ENCODE data around the gene GJA3. TPM values are rescaled to one million over a fixed set of nuclear protein-coding genes. Genes with fewer than 3 reads are reported as not detected.
A peak's percentile ranks its signal among the peaks of the same experiment; 100 is the strongest.

The GJA3 gene
- not detected for total RNA-seq

DNA sequence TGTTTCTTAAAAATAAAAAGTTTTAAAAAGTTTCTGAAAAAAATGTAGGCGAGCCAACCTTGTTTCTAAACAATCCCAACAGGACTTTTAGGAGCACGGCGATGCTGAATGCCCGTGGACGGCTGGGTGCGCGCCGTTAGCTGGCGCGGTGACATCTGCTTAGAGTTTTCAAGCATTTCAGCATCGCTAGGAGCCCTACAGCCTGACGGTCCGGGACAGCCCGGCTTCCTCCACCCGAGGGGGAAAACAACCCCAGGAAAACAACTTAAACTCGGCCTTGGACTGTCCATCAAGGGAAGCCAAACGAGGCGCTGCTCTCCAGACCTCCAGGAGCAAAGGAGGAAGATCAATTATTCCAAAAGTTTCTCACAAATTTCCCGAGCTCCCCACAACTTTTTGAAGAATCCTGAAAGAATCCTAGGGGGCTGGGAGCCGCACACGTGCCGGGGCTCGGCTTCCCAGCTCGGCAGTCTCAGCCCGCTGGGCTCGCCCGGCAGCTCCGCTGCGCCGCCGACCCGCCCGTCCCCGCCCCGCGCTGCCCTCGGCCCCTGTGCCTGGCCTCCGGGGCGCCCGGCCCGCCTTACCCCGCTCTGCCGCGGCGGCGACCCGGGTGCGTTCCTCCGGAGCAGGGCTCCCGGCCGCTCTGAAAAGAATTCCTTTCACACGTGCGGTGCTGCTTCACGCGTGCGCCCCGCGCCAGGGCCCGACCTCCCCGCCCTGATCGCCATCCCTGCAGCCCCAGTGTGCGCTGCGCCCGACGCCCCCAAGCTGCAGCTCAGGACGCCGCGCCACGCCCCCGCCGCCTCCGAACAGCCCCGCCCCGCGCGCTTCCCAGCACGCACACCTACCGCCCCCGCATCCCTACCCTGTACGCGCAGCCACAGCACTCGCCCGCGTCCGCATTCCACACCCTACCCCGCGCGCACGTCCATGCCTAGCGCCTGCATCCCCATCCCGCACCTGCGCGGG, at the start of gene GJA3:
GJA3 (minus strand) TSS at position 747 of the 969 bp plus-strand sequence. CDS start 17,764 bp downstream, outside the sequence.
- intact Hi-C loops (cut with DNase I; ENCODE audit: low total_unique reads) (loop anchor here (5.0 kb wide), 1 partner anchor 178 kb away; no protein-coding TSS in a partner anchor), in situ Hi-C loops (cut with MboI; ENCODE audit: low sequenced_read_pairs in 4 of 4) (loop anchor here in 1 of 4 donors (25.0 kb wide), 1 partner anchor 173 kb away; no protein-coding TSS in a partner anchor)
- Histone ChIP-seq H3K4me3 (peak within 1 kb of the TSS in 3 of 4 donors; percentile 32 to 40 (median 34)), H3K9me3 (no peaks in the 10 kb centered on the region), H3K27ac (no peak within 1 kb of the TSS), H3K27me3 (peaks cover 69 to 72% (median 70%) of the 10 kb centered on the region in 3 donors), H3K36me3 (no peaks in the 10 kb centered on the region), H3K4me1 (no peaks in the 10 kb centered on the region)
- DNase-seq: no peak
- no peak for TF ChIP-seq POLR2A (IDR thresholded peaks at IDR 0.05)
- TF ChIP-seq, protein P1, sequence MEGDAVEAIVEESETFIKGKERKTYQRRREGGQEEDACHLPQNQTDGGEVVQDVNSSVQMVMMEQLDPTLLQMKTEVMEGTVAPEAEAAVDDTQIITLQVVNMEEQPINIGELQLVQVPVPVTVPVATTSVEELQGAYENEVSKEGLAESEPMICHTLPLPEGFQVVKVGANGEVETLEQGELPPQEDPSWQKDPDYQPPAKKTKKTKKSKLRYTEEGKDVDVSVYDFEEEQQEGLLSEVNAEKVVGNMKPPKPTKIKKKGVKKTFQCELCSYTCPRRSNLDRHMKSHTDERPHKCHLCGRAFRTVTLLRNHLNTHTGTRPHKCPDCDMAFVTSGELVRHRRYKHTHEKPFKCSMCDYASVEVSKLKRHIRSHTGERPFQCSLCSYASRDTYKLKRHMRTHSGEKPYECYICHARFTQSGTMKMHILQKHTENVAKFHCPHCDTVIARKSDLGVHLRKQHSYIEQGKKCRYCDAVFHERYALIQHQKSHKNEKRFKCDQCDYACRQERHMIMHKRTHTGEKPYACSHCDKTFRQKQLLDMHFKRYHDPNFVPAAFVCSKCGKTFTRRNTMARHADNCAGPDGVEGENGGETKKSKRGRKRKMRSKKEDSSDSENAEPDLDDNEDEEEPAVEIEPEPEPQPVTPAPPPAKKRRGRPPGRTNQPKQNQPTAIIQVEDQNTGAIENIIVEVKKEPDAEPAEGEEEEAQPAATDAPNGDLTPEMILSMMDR (IDR thresholded peaks at IDR 0.05 in 4 of 5, conservative IDR thresholded peaks at IDR 0.05 in 1 of 5): no peak
- no peak for ATAC-seq

DNA sequence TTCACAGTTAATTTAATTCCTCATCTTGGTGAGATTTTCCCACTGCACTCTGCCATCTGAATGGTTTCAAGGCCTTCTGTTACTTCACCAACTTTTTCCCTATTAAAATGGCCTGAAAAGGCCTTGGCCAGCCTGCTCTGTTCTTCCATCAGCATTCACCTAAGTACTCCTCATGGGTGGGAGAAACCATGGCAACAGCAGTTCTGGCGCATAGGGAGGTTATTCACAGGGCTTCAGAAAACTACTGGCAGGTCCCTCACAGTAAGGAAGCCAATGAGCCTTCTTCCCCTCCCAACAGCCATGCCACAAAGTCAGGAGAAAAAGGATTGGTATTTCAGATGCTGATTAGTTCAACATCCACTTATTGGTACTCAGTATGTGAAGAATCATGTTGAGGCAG, 49.1 kb upstream of the GJA3 start:
- TF ChIP-seq, protein P1 (IDR thresholded peaks at IDR 0.05 in 4 of 5, conservative IDR thresholded peaks at IDR 0.05 in 1 of 5): no peak
- TF ChIP-seq POLR2A (IDR thresholded peaks at IDR 0.05): no peak
- intact Hi-C loops (cut with DNase I; ENCODE audit: low total_unique reads): no loop called here
- no peaks in the 10 kb centered on the region for H3K36me3 ChIP-seq
- H3K27ac ChIP-seq: no peak overlapping the region
- ATAC-seq: no peak
- peaks cover 0 to 4% (median 0%) of the 10 kb centered on the region in 3 donors for H3K27me3 ChIP-seq
- H3K4me3 ChIP-seq: no peak overlapping the region
- no peaks in the 10 kb centered on the region for H3K4me1 ChIP-seq
- in situ Hi-C loops (cut with MboI; ENCODE audit: low sequenced_read_pairs in 4 of 4): no loop called here
- no peaks in the 10 kb centered on the region for H3K9me3 ChIP-seq
- no peak for DNase-seq

DNA sequence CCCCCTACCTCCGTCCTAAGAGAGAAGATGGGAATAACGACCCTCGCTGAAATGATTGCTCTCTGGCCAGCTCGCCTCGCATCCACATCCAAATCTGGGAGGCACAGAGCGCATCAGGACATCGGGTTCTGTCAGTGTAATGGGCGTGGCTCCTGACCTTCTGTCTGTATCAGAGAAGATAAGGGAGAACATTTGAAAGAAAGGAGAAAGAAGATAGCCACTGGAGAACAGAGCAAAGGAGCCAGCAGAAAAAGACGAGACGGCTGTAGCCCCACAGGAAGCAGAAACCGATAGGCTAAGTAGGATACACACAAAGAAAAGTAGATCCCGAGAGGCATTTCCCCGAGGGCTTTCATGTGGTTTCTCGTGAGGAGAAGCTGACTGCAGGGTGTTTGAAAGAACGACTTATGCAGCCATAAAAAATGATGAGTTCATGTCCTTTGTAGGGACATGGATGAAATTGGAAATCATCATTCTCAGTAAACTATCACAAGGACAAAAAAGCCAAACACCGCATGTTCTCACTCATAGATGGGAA, 45.9 kb upstream of the GJA3 start:
- Histone ChIP-seq H3K4me1 (no peaks in the 10 kb centered on the region), H3K4me3 (no peak overlapping the region), H3K27ac (no peak overlapping the region), H3K27me3 (peaks cover 0 to 4% (median 0%) of the 10 kb centered on the region in 3 donors), H3K9me3 (no peaks in the 10 kb centered on the region), H3K36me3 (no peaks in the 10 kb centered on the region)
- intact Hi-C loops (cut with DNase I; ENCODE audit: low total_unique reads) (no loop called here), in situ Hi-C loops (cut with MboI; ENCODE audit: low sequenced_read_pairs in 4 of 4) (no loop called here)
- TF ChIP-seq POLR2A (IDR thresholded peaks at IDR 0.05): no peak
- TF ChIP-seq, protein P1 (IDR thresholded peaks at IDR 0.05 in 4 of 5, conservative IDR thresholded peaks at IDR 0.05 in 1 of 5): no peak
- ATAC-seq (no peak), DNase-seq (no peak)

DNA sequence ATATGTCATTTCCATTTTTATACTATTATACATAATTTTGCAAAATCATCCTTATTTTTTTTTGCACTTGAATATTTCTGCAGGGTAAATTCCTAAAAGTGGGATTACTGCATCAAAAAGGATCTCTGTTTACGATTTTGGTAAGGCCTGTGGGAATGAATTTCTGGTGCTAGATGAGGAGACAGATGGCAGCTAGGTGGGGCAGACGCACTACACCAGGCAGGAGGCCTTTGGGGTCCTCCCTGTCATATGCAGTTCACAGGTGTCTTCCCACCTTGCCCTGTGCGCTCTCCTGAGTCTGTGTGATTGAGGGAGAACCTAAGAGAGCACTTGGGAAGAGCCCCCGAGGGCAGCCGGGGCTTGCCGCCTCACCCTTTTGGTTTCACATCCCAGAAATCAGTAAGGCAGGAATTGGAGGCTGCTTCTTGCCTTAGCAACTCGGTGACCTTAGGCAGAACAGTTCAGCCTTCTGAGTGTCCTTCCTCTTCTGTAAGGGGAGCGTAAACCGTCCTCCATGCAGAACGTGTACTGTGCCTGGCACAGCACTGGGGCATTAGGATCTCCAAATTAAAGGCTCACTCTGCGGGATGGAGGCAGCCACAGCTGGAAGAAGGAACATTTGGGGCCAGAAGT, 45.3 kb upstream of the GJA3 start:
- Histone ChIP-seq H3K27me3 (peaks cover 0 to 4% (median 0%) of the 10 kb centered on the region in 3 donors), H3K36me3 (no peaks in the 10 kb centered on the region), H3K9me3 (no peaks in the 10 kb centered on the region), H3K4me1 (no peaks in the 10 kb centered on the region), H3K27ac (no peak overlapping the region), H3K4me3 (no peak overlapping the region)
- ATAC-seq (no peak), DNase-seq (no peak)
- in situ Hi-C loops (cut with MboI; ENCODE audit: low sequenced_read_pairs in 4 of 4) (no loop called here), intact Hi-C loops (cut with DNase I; ENCODE audit: low total_unique reads) (no loop called here)
- TF ChIP-seq POLR2A (IDR thresholded peaks at IDR 0.05): no peak
- TF ChIP-seq, protein P1 (IDR thresholded peaks at IDR 0.05 in 4 of 5, conservative IDR thresholded peaks at IDR 0.05 in 1 of 5): no peak
